Measurements from ENCODE around the gene OTOL1. TPM values are rescaled to one million over a fixed set of nuclear protein-coding genes. Genes with fewer than 3 reads are reported as not detected.

OTOL1 gene
- total RNA-seq, 4 donors from 2014 or later, result not detected

DNA sequence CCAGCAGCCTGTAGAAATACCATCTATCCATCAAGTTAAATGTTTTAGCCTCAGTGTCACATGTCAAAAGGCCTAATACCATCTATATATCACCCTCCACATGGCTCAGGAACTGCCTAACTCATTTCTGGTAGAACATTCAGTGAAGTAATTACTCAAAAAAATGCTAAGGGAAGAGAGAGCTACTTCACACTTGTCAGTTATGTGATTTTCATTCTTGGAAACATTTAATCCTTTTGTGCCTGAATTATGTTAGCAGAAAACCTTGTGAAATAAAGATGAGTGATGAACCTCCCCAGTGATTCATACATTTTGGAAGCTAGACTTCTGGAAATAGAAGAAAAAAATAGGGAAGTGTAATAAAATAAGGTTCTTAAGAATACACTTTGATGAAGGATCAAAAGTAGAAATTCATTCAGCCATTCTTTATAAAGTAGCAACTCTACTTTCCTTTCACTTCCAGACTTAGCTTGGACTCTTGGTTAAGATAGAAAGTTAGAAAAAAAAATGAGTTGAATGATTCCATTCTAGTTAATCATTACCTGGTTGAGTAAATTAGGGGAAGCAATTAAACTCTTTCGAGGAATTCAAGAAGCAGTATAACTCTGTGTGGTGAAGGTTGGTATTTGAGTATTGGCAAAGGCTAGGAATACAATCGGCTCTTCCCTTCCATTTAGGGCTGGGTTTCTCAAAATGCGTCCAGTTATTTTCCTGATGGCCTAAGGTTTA is 3.6 kb downstream of the OTOL1 start:
- Histone ChIP-seq H3K27me3 (no peaks in the 10 kb centered on the region), H3K4me3 (no peak overlapping the region), H3K36me3 (no peaks in the 10 kb centered on the region), H3K4me1 (no peaks in the 10 kb centered on the region), H3K9me3 (peaks cover 0 to under 1% (median 0%) of the 10 kb centered on the region in 4 donors), H3K27ac (replicated peaks in 1 of 4) (no peak overlapping the region)
- 90% methylated on average over 3 of the region's 3 CpGs for WGBS
- intact Hi-C loops (cut with DNase I), result no loop called here
- DNase-seq (ENCODE audit: extremely low spot score), result no peak
- TF ChIP-seq EP300 (IDR thresholded peaks at IDR 0.05), result no peak

DNA sequence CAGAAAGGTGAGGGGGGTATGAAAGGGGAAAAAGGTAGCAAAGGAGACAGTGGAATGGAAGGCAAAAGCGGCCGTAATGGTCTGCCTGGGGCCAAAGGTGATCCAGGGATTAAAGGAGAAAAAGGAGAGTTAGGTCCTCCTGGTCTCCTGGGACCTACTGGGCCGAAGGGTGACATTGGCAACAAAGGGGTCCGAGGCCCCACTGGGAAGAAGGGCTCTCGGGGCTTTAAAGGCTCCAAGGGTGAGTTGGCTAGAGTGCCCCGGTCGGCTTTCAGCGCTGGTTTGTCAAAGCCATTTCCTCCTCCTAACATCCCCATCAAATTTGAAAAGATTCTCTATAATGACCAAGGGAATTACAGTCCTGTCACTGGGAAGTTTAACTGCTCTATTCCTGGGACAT is 6.7 kb downstream of the OTOL1 start:
- Histone ChIP-seq H3K4me1 (no peaks in the 10 kb centered on the region), H3K9me3 (no peaks in the 10 kb centered on the region), H3K4me3 (no peak overlapping the region), H3K36me3 (no peaks in the 10 kb centered on the region), H3K27ac (replicated peaks in 1 of 4) (no peak overlapping the region), H3K27me3 (no peaks in the 10 kb centered on the region)
- WGBS, result 95% methylated on average over 8 of the region's 8 CpGs
- intact Hi-C loops (cut with DNase I), result no loop called here
- no peak for DNase-seq (ENCODE audit: extremely low spot score)
- TF ChIP-seq, protein P1, sequence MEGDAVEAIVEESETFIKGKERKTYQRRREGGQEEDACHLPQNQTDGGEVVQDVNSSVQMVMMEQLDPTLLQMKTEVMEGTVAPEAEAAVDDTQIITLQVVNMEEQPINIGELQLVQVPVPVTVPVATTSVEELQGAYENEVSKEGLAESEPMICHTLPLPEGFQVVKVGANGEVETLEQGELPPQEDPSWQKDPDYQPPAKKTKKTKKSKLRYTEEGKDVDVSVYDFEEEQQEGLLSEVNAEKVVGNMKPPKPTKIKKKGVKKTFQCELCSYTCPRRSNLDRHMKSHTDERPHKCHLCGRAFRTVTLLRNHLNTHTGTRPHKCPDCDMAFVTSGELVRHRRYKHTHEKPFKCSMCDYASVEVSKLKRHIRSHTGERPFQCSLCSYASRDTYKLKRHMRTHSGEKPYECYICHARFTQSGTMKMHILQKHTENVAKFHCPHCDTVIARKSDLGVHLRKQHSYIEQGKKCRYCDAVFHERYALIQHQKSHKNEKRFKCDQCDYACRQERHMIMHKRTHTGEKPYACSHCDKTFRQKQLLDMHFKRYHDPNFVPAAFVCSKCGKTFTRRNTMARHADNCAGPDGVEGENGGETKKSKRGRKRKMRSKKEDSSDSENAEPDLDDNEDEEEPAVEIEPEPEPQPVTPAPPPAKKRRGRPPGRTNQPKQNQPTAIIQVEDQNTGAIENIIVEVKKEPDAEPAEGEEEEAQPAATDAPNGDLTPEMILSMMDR (IDR thresholded peaks at IDR 0.05), result no peak
- TF ChIP-seq POLR2AphosphoS5 (IDR thresholded peaks at IDR 0.05) (no peak), EP300 (IDR thresholded peaks at IDR 0.05) (no peak), POLR2A (IDR thresholded peaks at IDR 0.05; ENCODE audit: low read depth) (no peak)

DNA sequence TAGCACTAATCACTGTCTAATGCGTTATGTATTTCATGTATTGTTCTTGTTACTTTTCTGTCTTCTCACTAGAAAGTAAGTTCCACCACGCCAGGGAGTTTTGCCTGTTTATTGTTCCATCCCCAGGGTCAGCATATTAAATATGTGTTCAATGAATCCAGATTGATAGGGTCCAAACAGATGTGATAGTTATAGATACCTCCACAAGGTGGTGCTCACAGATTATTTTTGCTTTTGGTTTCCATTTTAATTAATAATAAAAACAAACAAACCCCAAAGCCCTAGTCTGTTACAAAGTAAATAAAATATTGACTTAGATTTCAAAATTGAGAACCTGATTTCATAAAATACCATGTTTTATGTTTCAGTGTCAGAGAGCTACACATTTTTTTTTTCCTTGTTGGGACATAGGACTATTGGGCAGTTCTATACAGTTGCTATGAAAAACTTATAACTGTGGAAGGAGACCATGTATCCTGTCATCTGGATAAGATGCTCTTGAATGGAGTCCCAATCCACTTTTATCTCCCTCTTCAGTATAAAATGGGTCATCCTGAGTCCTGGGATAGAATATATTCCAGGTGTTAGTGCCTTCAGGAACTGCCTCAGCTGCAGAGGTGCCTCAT is 12.4 kb downstream of the OTOL1 start:
- Histone ChIP-seq H3K27me3 (no peaks in the 10 kb centered on the region), H3K9me3 (no peaks in the 10 kb centered on the region), H3K4me1 (no peaks in the 10 kb centered on the region), H3K4me3 (no peak overlapping the region), H3K36me3 (no peaks in the 10 kb centered on the region), H3K27ac (replicated peaks in 1 of 4) (no peak overlapping the region)
- no peak for DNase-seq (ENCODE audit: extremely low spot score)
- intact Hi-C loops (cut with DNase I), result no loop called here
- 64% methylated on average over 2 of the region's 2 CpGs for WGBS
- TF ChIP-seq POLR2AphosphoS5 (IDR thresholded peaks at IDR 0.05) (no peak), POLR2A (IDR thresholded peaks at IDR 0.05; ENCODE audit: low read depth) (no peak), EP300 (IDR thresholded peaks at IDR 0.05) (no peak)
- TF ChIP-seq, protein P1 (IDR thresholded peaks at IDR 0.05), result peak in 1 of 3 experiments; percentile 14

DNA sequence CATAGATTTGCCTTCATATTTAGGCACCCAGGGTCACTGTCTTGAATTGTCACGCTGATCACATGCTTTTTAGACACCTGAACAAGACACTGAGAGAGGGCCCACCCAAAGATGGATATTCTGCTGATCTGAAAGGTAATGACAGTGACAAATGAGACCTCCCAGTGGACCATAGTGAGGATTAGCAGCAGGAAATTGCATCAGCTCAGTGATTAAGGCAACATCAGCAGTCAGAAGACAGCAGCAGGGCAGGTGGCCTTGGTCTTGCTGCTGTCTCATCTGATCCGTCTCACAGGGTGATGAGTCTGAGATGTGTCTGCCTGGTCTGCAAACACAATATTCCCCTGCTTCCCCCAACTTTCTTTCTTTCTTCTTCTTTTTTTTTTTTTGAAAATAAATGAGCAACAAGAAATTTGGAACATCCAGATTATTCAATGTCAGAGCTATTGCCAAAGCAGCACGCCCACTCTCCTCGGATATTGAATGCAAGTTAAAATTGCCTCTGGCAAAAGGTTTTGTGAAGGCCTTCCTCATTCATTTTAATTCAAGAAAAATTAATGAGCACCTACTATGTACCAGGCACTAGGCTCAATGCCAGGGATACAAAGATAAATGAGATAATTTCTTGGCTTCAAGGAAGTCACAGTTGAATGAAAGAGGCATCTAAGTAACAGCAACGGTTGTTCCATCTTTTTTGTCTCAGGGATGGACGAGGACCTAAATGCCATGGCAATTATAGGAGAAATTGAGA is 14.1 kb downstream of the OTOL1 start:
- TF ChIP-seq POLR2AphosphoS5 (IDR thresholded peaks at IDR 0.05) (no peak), POLR2A (IDR thresholded peaks at IDR 0.05; ENCODE audit: low read depth) (no peak), EP300 (IDR thresholded peaks at IDR 0.05) (no peak)
- TF ChIP-seq, protein P1 (IDR thresholded peaks at IDR 0.05), result no peak
- Histone ChIP-seq H3K36me3 (no peaks in the 10 kb centered on the region), H3K4me1 (no peaks in the 10 kb centered on the region), H3K4me3 (no peak overlapping the region), H3K27me3 (no peaks in the 10 kb centered on the region), H3K9me3 (no peaks in the 10 kb centered on the region), H3K27ac (replicated peaks in 1 of 4) (peak overlapping the region in 1 of 4 donors; percentile 12)
- no peak for DNase-seq (ENCODE audit: extremely low spot score)
- intact Hi-C loops (cut with DNase I), result no loop called here
- WGBS, result 74% methylated on average over 6 of the region's 6 CpGs

DNA sequence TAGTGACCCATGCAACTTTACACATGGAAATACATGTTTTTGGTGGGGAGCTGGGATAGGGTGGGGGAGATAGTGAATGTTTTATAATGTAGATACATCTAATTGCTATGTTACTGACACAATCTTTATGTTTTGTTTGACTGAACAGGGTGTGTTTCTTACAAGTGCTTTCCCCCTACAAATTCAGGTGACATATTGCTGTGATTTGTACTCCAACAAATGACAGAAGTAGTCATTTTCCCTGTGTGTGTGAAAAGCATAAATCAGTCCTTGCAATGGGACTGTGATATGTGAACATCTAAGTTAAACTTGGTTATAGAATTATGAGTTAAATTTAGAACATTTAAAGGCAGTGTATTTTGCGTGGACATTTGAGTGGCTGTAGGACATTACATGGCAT is 27.3 kb downstream of the OTOL1 start:
- Histone ChIP-seq H3K4me1 (no peaks in the 10 kb centered on the region), H3K4me3 (no peak overlapping the region), H3K36me3 (no peaks in the 10 kb centered on the region), H3K9me3 (no peaks in the 10 kb centered on the region), H3K27ac (replicated peaks in 1 of 4) (no peak overlapping the region), H3K27me3 (no peaks in the 10 kb centered on the region)
- TF ChIP-seq EP300 (IDR thresholded peaks at IDR 0.05), result no peak
- no peak for TF ChIP-seq POLR2AphosphoS5 (IDR thresholded peaks at IDR 0.05)
- TF ChIP-seq, protein P1 (IDR thresholded peaks at IDR 0.05), result no peak
- no peak for TF ChIP-seq POLR2A (IDR thresholded peaks at IDR 0.05; ENCODE audit: low read depth)
- intact Hi-C loops (cut with DNase I), result no loop called here
- no peak for DNase-seq (ENCODE audit: extremely low spot score)
- 81% methylated on average over 1 of the region's 1 CpG for WGBS

Measured in esophagus muscularis mucosa (tissue), 4 donors.